ENCODE measurements around the gene OR51B5.

DNA sequence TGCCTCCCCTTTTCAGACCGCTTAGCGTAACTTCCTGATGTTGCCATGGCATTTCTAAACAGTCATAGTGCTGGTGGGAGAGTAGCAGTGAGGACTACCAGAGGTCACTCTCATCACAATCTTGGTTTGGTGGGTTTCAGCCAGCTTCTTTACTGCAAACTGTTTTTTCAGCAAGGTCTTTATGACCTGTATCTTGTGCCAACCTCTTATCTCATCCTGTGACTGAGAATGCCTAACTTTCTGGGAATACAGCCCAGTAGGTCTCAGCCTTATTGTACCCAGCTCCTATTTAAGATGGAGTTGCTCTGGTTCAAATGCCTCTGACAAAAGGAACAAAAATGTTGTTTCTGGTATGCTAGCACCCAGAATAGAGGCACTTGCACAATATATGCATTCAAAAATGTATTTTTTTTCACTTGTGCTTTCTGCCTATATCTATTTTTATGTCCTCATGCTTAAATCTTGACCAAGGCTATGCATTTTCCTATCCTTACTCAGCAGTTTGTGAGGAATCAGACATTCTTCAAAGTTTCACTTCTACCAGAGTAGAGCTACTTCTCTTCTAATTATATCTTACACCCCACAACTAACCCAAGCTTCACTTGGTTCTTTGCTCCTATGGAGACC is 24.2 kb upstream of the OR51B5 start:
- TF ChIP-seq, protein P1, sequence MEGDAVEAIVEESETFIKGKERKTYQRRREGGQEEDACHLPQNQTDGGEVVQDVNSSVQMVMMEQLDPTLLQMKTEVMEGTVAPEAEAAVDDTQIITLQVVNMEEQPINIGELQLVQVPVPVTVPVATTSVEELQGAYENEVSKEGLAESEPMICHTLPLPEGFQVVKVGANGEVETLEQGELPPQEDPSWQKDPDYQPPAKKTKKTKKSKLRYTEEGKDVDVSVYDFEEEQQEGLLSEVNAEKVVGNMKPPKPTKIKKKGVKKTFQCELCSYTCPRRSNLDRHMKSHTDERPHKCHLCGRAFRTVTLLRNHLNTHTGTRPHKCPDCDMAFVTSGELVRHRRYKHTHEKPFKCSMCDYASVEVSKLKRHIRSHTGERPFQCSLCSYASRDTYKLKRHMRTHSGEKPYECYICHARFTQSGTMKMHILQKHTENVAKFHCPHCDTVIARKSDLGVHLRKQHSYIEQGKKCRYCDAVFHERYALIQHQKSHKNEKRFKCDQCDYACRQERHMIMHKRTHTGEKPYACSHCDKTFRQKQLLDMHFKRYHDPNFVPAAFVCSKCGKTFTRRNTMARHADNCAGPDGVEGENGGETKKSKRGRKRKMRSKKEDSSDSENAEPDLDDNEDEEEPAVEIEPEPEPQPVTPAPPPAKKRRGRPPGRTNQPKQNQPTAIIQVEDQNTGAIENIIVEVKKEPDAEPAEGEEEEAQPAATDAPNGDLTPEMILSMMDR (conservative IDR thresholded peaks at IDR 0.05; ENCODE audit: low read depth in 2 of 2), result no peak
- TF ChIP-seq POLR2AphosphoS5 (IDR thresholded peaks at IDR 0.05; ENCODE audit: low read depth) (no peak), EZH2 (IDR thresholded peaks at IDR 0.05; ENCODE audit: low read depth, unreplicated experiment) (no peak), ETS1 (IDR thresholded peaks at IDR 0.05) (no peak), EZH2phosphoT487 (IDR thresholded peaks at IDR 0.05; ENCODE audit: unreplicated experiment) (no peak), CREB1 (CRISPR knock-in tag; IDR thresholded peaks at IDR 0.05; ENCODE audit: low read depth) (no peak), STAT1 (IDR thresholded peaks at IDR 0.05; ENCODE audit: unreplicated experiment) (no peak), JUNB (IDR thresholded peaks at IDR 0.05; ENCODE audit: unreplicated experiment) (no peak)
- TF ChIP-seq, protein P2, sequence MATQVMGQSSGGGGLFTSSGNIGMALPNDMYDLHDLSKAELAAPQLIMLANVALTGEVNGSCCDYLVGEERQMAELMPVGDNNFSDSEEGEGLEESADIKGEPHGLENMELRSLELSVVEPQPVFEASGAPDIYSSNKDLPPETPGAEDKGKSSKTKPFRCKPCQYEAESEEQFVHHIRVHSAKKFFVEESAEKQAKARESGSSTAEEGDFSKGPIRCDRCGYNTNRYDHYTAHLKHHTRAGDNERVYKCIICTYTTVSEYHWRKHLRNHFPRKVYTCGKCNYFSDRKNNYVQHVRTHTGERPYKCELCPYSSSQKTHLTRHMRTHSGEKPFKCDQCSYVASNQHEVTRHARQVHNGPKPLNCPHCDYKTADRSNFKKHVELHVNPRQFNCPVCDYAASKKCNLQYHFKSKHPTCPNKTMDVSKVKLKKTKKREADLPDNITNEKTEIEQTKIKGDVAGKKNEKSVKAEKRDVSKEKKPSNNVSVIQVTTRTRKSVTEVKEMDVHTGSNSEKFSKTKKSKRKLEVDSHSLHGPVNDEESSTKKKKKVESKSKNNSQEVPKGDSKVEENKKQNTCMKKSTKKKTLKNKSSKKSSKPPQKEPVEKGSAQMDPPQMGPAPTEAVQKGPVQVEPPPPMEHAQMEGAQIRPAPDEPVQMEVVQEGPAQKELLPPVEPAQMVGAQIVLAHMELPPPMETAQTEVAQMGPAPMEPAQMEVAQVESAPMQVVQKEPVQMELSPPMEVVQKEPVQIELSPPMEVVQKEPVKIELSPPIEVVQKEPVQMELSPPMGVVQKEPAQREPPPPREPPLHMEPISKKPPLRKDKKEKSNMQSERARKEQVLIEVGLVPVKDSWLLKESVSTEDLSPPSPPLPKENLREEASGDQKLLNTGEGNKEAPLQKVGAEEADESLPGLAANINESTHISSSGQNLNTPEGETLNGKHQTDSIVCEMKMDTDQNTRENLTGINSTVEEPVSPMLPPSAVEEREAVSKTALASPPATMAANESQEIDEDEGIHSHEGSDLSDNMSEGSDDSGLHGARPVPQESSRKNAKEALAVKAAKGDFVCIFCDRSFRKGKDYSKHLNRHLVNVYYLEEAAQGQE (IDR thresholded peaks at IDR 0.05; ENCODE audit: unreplicated experiment), result no peak
